ENCODE data around the gene PPP1R37.
"Not testable (repeated sequence)": the region's sequence is repeated elsewhere in the genome, so short reads cannot be mapped to it uniquely, and the experiment has no call there.

PPP1R37 gene

GRCh38 chr19:45114116-45114515 lies 21.1 kb downstream of the PPP1R37 start:
- no peak for DNase-seq (ENCODE audit: low read depth in 2 of 2)

- no peak for DNase-seq (ENCODE audit: low read depth in 2 of 2)
These were observed 23.0 kb downstream of the PPP1R37 start for GRCh38 chr19:45115809-45116615.

GRCh38 chr19:45117167-45117594 lies 24.2 kb downstream of the PPP1R37 start:
- peak; percentile 70 for DNase-seq (ENCODE audit: low read depth in 2 of 2)

GRCh38 chr19:45117671-45118070 lies 24.7 kb downstream of the PPP1R37 start:
- no peak for DNase-seq (ENCODE audit: low read depth in 2 of 2)

GRCh38 chr19:45118106-45118505 lies 25.1 kb downstream of the PPP1R37 start:
- DNase-seq (ENCODE audit: low read depth in 2 of 2): no peak

GRCh38 chr19:45118591-45119355 lies 25.8 kb downstream of the PPP1R37 start:
- DNase-seq (ENCODE audit: low read depth in 2 of 2): not testable (repeated sequence)

- DNase-seq (ENCODE audit: low read depth in 2 of 2): no peak
These were observed 26.6 kb downstream of the PPP1R37 start for GRCh38 chr19:45119582-45119981.

- no peak for DNase-seq (ENCODE audit: low read depth in 2 of 2)
These were observed 28.9 kb downstream of the PPP1R37 start for GRCh38 chr19:45121827-45122345.

GRCh38 chr19:45122832-45123231 lies 29.9 kb downstream of the PPP1R37 start:
- DNase-seq (ENCODE audit: low read depth in 2 of 2): no peak

- no peak for DNase-seq (ENCODE audit: low read depth in 2 of 2)
These were observed 30.5 kb downstream of the PPP1R37 start for GRCh38 chr19:45123440-45123850.

- DNase-seq (ENCODE audit: low read depth in 2 of 2): no peak
These were observed 31.0 kb downstream of the PPP1R37 start for GRCh38 chr19:45124021-45124420.

- no peak for DNase-seq (ENCODE audit: low read depth in 2 of 2)
These were observed 32.4 kb downstream of the PPP1R37 start for GRCh38 chr19:45125360-45125759.

- peak; percentile 53 to 63 for DNase-seq (ENCODE audit: low read depth in 2 of 2)
These were observed 33.1 kb downstream of the PPP1R37 start for GRCh38 chr19:45125975-45126493.

GRCh38 chr19:45126654-45127053 lies 33.7 kb downstream of the PPP1R37 start:
- no peak for DNase-seq (ENCODE audit: low read depth in 2 of 2)

- DNase-seq (ENCODE audit: low read depth in 2 of 2): no peak
These were observed 35.2 kb downstream of the PPP1R37 start for GRCh38 chr19:45128146-45128545.

GRCh38 chr19:45128806-45129205 lies 35.8 kb downstream of the PPP1R37 start:
- no peak for DNase-seq (ENCODE audit: low read depth in 2 of 2)

GRCh38 chr19:45130236-45130635 lies 37.3 kb downstream of the PPP1R37 start:
- no peak for DNase-seq (ENCODE audit: low read depth in 2 of 2)

- no peak for DNase-seq (ENCODE audit: low read depth in 2 of 2)
These were observed 38.1 kb downstream of the PPP1R37 start for GRCh38 chr19:45130888-45131615.

- DNase-seq (ENCODE audit: low read depth in 2 of 2): no peak
These were observed 40.7 kb downstream of the PPP1R37 start for GRCh38 chr19:45133661-45134060.

- DNase-seq (ENCODE audit: low read depth in 2 of 2): no peak
These were observed 42.4 kb downstream of the PPP1R37 start for GRCh38 chr19:45135176-45135885.

- no peak for DNase-seq (ENCODE audit: low read depth in 2 of 2)
These were observed 43.7 kb downstream of the PPP1R37 start for GRCh38 chr19:45136507-45137178.

All from stimulated activated CD8-positive, alpha-beta memory T cell treated with anti-CD3 and anti-CD28 coated beads, Interleukin-2, amount 100 ng/mL, for 48 hours (primary cell).